Ascending aorta (tissue), 2 donors: Measurements from ENCODE around the gene HACD2. TPM values are rescaled to one million over a fixed set of nuclear protein-coding genes. Genes with fewer than 3 reads are reported as not detected.
A peak's percentile ranks its signal among the peaks of the same experiment; 100 is the strongest.
"Not testable (repeated sequence)": the region's sequence is repeated elsewhere in the genome, so short reads cannot be mapped to it uniquely, and the experiment has no call there.

ENCODE experiments used
- DNase-seq, 2 donors: peaks; one replicate each; pipeline ENCODE4 v3.0.0-alpha.2; 2019; ENCODE audit warnings: low spot score in 2 of 2
- H3K27ac ChIP-seq, 2 donors: fragments of 200-600 bp; sonication (generic); one replicate each; pipeline ENCODE4 v1.5.1; 2016 to 2017; ENCODE audit warnings: mild to moderate bottlenecking in 1 of 2
- H3K27me3 ChIP-seq: fragments of 200-600 bp; sonication (generic); one replicate; pipeline ENCODE4 v1.5.1; 2017
- H3K36me3 ChIP-seq, 2 donors: fragments of 200-600 bp; sonication (generic); one replicate each; pipeline ENCODE4 v1.5.1; 2016
- H3K4me1 ChIP-seq, 2 donors: fragments of 200-600 bp; sonication (generic); one replicate each; pipeline ENCODE4 v1.5.1; 2016 to 2017; ENCODE audit warnings: mild to moderate bottlenecking in 1 of 2
- H3K4me3 ChIP-seq, 2 donors: fragments of 200-600 bp; sonication (generic); one replicate each; pipeline ENCODE4 v1.5.1; 2016 to 2017; ENCODE audit warnings: mild to moderate bottlenecking in 1 of 2
- H3K9me3 ChIP-seq, 2 donors: fragments of 200-600 bp; sonication (generic); one replicate each; pipeline ENCODE4 v1.5.1; 2016
- intact Hi-C: fragments of 100-400 bp; cut with DNase I; formaldehyde crosslinking; loops from one replicate; pipeline ENCODE4 v1.15.1; 2023
- total RNA-seq: library from RNA; depleted of rRNA; stranded (reverse); fragments of >200 nt; gene quantifications from one replicate; pipeline ENCODE4 v1.1.0, GENCODE V29; 2016
- TF ChIP-seq, protein P1 (sequence below), 3 experiments: fragments of 200-600 bp in 2 of 3; fragments of 450-650 bp in 1 of 3; sonication (generic) in 2 of 3; IDR thresholded peaks; one replicate each; pipeline ENCODE4 v1.5.1; 2016 to 2019; ENCODE audit warnings: antibody characterized with exemption in 3 of 3, mild to moderate bottlenecking in 1 of 3, moderate library complexity in 1 of 3

Gene HACD2
- total RNA-seq, 1 donor from 2014 or later = 10.2 TPM

DNA sequence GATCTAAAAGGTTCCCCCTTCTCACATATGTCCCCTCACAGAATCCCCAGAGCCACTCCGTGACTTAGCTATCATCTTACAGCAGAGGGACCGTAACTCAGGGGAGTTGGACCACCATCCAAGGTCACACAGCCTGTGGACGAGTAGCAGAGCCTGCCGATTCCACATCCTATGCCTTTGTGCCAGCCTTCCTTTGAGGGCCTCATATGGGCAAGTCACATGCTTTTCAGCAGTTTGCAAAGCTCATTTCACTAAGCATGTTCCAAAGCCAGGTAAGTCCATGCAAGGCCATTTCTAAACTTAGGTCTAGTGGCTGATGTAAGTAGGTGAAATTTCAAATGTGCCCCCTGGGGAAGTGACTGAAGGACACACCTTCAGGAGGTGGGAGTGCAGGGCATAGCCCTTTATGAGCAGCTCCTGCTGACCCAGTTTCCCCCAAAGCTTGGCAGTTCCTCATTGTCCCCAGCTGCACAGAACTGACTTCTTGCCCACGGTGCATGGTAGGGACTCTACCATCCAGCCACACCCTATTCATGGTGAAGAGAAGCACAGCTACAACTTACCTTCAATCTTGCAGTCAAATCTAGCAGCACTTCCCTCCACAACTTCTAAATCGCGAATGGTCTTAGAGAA is 33.3 kb upstream of the HACD2 start:
- H3K4me1 ChIP-seq = peaks cover 15 to 47% of the 10 kb centered on the region in 2 donors
- no peak for DNase-seq
- H3K27ac ChIP-seq = peak overlapping the region; percentile 62 to 68
- no peaks in the 10 kb centered on the region for H3K27me3 ChIP-seq
- H3K36me3 ChIP-seq = peaks cover 35 to 64% of the 10 kb centered on the region in 2 donors
- TF ChIP-seq, protein P1, sequence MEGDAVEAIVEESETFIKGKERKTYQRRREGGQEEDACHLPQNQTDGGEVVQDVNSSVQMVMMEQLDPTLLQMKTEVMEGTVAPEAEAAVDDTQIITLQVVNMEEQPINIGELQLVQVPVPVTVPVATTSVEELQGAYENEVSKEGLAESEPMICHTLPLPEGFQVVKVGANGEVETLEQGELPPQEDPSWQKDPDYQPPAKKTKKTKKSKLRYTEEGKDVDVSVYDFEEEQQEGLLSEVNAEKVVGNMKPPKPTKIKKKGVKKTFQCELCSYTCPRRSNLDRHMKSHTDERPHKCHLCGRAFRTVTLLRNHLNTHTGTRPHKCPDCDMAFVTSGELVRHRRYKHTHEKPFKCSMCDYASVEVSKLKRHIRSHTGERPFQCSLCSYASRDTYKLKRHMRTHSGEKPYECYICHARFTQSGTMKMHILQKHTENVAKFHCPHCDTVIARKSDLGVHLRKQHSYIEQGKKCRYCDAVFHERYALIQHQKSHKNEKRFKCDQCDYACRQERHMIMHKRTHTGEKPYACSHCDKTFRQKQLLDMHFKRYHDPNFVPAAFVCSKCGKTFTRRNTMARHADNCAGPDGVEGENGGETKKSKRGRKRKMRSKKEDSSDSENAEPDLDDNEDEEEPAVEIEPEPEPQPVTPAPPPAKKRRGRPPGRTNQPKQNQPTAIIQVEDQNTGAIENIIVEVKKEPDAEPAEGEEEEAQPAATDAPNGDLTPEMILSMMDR (IDR thresholded peaks at IDR 0.05) = no peak
- H3K9me3 ChIP-seq = no peaks in the 10 kb centered on the region
- intact Hi-C loops = no loop called here
- H3K4me3 ChIP-seq = peak overlapping the region in 1 of 2 donors; percentile 41

GRCh38 chr3:123616593-123616992 is 31.7 kb upstream of the HACD2 start:
- H3K4me3 ChIP-seq = peak overlapping the region in 1 of 2 donors; percentile 41

DNA sequence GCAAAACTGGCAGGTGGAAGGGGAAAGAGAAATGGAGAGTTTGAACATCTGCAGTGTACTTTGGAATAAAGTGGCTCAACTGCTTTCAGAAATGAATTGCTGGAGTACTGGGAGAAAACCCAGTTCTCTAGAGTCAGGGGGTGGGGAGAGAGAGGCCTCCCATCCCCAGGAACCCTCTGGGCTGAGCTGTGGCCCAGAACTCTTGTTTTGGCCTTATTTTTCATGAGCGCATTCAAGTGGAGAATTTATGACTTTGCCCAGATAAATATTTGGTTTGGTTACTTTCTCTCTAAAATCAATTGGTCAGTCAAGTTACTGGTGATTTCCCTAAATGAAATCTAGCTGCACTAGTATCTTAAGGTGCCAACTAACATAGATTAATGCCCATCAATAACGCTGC is 28.7 kb upstream of the HACD2 start:
- DNase-seq = no peak
- TF ChIP-seq, protein P1 (IDR thresholded peaks at IDR 0.05) = no peak
- intact Hi-C loops = no loop called here
- Histone ChIP-seq H3K27me3 (no peaks in the 10 kb centered on the region), H3K36me3 (peaks cover 33 to 73% of the 10 kb centered on the region in 2 donors), H3K4me3 (no peak overlapping the region), H3K9me3 (no peaks in the 10 kb centered on the region), H3K27ac (peak overlapping the region; percentile 28 to 42), H3K4me1 (peaks cover 5 to 46% of the 10 kb centered on the region in 2 donors)

More at GRCh38 chr3:123616593-123616992, 31.7 kb upstream of the HACD2 start:
- TF ChIP-seq, protein P1 (IDR thresholded peaks at IDR 0.05) = no peak
- Histone ChIP-seq H3K9me3 (no peaks in the 10 kb centered on the region), H3K36me3 (peaks cover 34 to 55% of the 10 kb centered on the region in 2 donors), H3K27me3 (no peaks in the 10 kb centered on the region), H3K27ac (peak overlapping the region in 1 of 2 donors; percentile 62), H3K4me1 (peaks cover 12 to 59% of the 10 kb centered on the region in 2 donors)
- DNase-seq = no peak
- intact Hi-C loops = no loop called here

GRCh38 chr3:123611674-123612073 is 26.8 kb upstream of the HACD2 start:
- peaks cover 0 to 28% of the 10 kb centered on the region in 2 donors for H3K4me1 ChIP-seq
- H3K36me3 ChIP-seq = peaks cover 26 to 55% of the 10 kb centered on the region in 2 donors

GRCh38 chr3:123611082-123611481 is 26.2 kb upstream of the HACD2 start:
- Histone ChIP-seq H3K27me3 (no peaks in the 10 kb centered on the region), H3K36me3 (peaks cover 23 to 49% of the 10 kb centered on the region in 2 donors), H3K4me1 (peaks cover 0 to 24% of the 10 kb centered on the region in 2 donors), H3K4me3 (no peak overlapping the region), H3K9me3 (no peaks in the 10 kb centered on the region), H3K27ac (no peak overlapping the region)
- intact Hi-C loops = no loop called here
- TF ChIP-seq, protein P1 (IDR thresholded peaks at IDR 0.05) = no peak
- no peak for DNase-seq

More at GRCh38 chr3:123611674-123612073, 26.8 kb upstream of the HACD2 start:
- DNase-seq, H3K4me3 ChIP-seq, H3K27ac ChIP-seq, intact Hi-C loops, H3K9me3 ChIP-seq, H3K27me3 ChIP-seq: not testable (repeated sequence)

- Histone ChIP-seq H3K9me3 (no peaks in the 10 kb centered on the region), H3K36me3 (peaks cover 21 to 45% of the 10 kb centered on the region in 2 donors), H3K4me1 (peaks cover 0 to 24% of the 10 kb centered on the region in 2 donors), H3K27me3 (no peaks in the 10 kb centered on the region), H3K4me3 (no peak overlapping the region), H3K27ac (no peak overlapping the region)
- TF ChIP-seq, protein P1 (IDR thresholded peaks at IDR 0.05) = no peak
- intact Hi-C loops = no loop called here
- no peak for DNase-seq
These were observed 25.5 kb upstream of the HACD2 start for GRCh38 chr3:123610331-123610730.
